Femur (tissue), 1 donor: ENCODE measurements around the gene TTC33.
"Not testable (repeated sequence)": the region's sequence is repeated elsewhere in the genome, so short reads cannot be mapped to it uniquely, and the experiment has no call there.

Experiments
- DNase-seq: peaks from one replicate; pipeline ENCODE4 v3.0.0-alpha.2; 2017

The TTC33 gene

GRCh38 chr5:40755407-40756365 lies at the start of gene TTC33:
TSS of gene TTC33 (minus strand) at chr5:40755961. CDS start at chr5:40747018, 8,943 bp downstream.
- peak; percentile 98 for DNase-seq

- DNase-seq = no peak
Measured at GRCh38 chr5:40801771-40802562, 46.2 kb upstream of the TTC33 start.

GRCh38 chr5:40799258-40799657 lies 43.5 kb upstream of the TTC33 start:
- DNase-seq = no peak

GRCh38 chr5:40798801-40799210 lies 43.0 kb upstream of the TTC33 start:
- no peak for DNase-seq

GRCh38 chr5:40798012-40798800 lies 42.4 kb upstream of the TTC33 start, which contains the start of gene PRKAA1:
TSS of gene PRKAA1 (minus strand) at chr5:40798374. CDS start at chr5:40798189, 185 bp downstream.
- peak; percentile 95 for DNase-seq

GRCh38 chr5:40797273-40798011 lies 41.7 kb upstream of the TTC33 start:
- DNase-seq = peak; percentile 78

GRCh38 chr5:40796487-40796889 lies 40.7 kb upstream of the TTC33 start:
- DNase-seq = no peak

DNA sequence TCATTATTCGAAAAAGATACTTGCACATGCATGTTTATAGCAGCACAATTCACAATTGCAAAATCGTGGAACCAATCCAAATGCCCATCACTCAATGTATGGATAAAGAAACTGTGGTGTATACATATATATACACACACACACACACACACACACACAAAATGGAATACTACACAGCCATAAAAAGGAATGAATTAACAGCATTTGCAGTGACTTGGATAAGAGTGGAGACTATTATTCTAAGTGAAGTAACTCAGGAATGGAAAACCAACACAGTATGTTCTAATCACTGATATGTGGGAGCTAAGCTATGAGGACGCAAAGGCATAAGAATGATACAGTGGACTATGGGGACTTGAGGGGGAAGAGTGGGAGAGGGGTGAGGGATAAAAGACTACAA lies 39.1 kb upstream of the TTC33 start:
- DNase-seq = not testable (repeated sequence)

DNA sequence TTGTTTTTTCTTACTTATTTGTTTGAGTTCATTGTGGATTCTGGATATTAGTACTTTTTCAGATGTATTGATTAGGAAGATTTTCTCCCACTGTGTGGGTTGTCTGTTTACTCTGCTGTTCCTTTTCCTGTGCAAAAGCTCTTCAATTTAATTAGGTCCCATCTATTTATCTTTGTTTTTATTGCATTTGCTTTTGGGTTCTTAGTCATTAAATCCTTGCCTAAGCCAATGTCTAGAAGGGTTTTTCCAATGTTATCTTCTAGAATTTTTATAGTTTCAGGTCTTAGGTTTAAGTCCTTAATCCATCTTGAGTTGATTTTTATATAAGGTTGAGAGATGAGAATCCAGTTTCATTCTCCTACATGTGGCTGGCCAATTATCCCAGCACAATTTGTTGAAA lies 38.6 kb upstream of the TTC33 start:
- not testable (repeated sequence) for DNase-seq

GRCh38 chr5:40792691-40793090 lies 36.9 kb upstream of the TTC33 start:
- DNase-seq = not testable (repeated sequence)

DNA sequence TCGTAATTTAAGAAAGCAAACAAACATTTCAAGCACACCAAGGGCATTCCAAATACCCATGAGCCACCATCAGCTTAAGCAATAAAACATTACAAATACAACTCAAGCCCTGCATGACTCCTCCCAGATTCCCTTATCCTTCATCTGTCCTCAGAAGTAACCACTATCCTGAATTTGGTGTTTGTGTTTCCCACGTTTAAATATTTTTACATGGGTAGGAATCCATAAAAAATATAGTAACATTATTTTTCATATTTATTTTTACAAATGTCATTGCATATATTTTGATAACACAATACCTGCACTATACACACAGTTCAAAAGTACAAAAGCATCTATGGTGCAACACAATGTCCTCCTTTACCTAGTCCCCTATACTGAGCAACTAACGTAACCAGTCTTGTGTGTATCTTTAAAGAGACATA lies 36.0 kb upstream of the TTC33 start:
- no peak for DNase-seq

DNA sequence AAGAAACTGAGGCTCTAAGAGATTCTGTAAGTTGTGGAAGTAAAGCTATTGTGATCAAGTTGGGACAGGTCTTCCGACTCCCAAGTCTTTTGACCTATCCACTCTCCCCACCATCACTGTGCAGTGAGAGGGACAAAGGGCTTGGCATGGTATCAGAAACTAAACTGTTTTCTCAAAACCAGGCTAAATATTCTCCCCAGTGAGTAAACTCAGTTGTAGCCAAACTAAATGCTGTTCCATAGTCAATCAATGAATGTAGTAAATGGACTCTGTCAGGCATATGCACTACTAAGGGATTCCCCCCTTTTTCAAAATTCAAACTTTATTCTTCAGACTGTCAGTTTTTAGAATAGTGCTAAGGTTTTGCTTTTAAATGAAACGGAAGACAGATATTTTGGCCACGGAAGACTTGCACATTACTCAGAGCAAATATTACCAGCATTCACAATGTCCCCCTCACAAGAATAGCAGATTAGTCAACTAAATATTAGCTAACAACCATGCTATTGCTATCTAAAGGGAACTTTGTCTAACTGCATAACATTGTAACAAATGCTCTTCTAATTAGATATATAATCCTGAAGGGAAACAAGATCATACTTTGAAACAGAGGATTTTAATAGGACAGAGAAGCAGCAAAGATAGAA lies 35.3 kb upstream of the TTC33 start:
- DNase-seq = no peak

GRCh38 chr5:40788941-40789340 lies 33.2 kb upstream of the TTC33 start:
- not testable (repeated sequence) for DNase-seq

GRCh38 chr5:40787986-40788385 lies 32.2 kb upstream of the TTC33 start:
- DNase-seq = no peak

DNA sequence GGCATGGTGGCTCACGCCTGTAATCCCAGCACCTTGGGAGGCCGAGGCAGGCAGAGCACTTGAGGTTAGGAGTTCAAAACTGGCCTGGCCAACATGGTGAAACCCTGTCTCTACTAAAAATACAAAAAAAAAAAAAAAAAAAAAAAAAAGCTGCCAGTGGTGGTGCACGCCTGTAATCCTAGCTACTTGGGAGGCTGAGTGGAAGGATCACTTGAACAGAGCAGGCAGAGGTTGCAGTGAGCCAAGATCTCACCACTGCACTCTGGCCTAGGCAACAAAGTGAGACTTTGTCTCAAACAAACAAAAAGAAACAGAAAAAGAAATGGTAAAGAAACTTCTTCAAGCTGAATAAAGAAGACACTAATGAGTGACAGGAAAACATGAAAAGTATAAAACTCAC lies 30.9 kb upstream of the TTC33 start:
- DNase-seq = not testable (repeated sequence)

DNA sequence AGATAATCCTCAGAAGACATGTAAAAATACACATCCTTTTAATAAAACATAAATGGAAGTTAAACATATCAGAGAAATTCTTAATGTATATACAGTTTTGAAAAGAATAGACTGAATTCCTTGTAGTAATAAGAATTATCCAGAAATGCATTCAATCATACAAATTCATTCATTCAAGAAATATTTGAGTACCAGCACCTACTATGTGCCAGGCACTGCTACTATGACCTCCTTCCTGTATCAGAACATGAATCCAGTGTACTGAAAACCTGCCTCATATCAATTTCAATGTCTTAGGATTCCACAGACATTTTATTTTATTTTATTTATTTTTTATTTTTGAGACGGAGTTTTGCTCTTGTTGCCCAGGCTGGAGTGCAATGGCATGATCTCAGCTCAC lies 29.2 kb upstream of the TTC33 start:
- no peak for DNase-seq

DNA sequence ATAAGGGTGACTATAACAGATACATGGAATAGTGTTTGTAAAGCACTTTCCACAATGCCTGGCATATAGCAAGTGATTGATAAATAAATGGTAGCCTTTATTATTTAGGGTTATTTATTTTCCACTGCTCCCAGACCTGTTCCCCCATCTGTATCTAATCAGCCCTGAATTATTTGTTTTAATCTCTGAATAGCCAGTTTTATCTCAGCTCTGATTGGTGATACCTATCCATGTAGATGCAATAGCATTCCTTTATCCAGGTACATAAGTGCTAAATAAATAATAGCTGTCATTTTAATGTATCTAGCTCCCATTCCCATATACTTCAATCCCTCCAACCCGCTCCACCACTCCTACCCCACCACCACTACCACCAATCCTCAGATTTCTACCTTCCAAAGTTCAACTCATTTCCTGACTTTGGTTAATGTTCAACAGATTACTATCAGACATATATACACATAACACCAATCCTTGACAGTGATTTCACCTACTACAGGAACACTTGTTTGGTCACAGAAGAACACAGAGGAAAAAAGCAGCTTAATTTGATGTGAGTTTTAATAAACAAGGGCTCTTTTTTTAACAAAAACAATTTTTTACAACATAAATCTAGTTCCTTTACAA lies 28.4 kb upstream of the TTC33 start:
- no peak for DNase-seq

DNA sequence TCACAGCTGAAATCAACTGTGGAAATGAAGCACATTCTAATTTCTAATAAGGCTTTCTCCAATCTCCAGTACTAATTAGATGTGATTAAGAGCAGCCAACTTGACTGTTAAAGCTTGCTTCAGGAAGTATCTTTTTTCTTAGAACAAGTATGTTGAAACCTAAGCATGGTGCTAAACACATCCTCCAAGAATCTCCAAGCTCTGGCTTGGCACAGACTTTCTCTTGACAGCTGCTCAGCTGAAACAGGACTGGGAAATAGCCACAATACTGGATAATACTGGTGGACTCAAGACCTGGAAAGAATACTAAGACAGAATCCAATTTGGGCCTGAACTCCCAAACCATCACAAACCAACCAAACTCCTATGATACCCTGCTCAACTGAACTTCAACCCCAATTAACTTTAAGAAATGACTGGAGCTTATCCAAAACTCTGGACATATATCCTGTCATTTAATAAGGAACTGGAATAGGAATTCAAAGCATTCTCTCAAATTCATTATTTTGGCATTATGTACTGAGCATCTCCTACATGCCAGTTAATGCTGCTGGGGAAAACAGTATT lies 26.2 kb upstream of the TTC33 start:
- DNase-seq = no peak

DNA sequence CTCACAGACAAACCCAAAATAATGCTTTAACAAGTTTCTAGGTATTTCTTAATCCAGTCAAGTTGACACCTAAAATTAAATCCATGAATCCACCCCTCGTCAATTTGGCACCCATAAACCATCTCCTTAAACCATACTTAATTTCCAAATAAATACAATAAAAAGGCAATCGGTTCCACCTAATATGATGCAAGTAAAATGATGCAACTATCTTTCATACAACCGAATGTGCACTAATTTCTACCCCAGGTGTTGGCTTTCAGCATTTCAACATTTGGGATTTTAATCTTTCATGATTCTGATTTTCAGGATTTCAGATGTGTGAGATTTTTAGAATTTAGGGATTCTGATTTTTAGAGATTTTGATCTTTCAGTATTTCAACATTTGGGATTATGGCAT lies 25.1 kb upstream of the TTC33 start:
- no peak for DNase-seq

DNA sequence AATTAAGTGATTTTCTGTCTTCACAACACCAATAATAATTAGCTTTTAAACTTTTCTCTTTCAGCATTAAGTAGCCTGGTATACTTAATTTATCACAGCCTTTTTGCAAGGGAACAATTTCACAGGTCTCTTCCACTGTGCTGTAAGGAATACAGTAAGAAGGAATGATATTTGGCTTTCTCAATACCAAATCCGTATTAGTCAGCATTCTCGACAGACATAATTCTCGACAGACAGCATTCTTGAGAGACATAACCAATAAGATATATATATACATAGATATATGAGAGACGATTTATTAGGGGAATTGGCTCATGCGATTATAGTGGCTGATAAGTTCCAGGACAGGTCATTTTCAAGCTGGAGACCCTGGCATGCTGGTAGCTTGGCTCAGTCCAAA lies 24.4 kb upstream of the TTC33 start:
- no peak for DNase-seq

GRCh38 chr5:40779561-40779960 lies 23.8 kb upstream of the TTC33 start:
- no peak for DNase-seq
